ENCODE measurements around the gene FAF1.

FAF1 gene

DNA sequence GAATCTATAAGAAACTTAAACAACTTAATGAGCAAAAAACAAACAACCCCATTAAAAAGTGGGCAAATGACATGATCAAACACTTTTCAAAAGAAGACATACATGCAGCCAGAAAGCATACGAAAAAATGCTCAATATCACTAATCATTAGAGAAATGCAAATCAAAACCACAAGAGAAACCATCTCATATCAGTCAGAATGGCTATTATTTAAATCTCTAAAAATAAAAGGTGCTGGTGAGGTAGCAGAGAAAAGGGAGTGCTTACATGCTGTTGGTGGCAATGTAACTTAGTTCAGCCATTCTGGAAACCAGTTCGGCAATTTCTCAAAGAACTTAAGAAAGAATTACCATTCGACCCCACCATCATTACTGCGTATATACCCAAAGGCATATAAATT lies 147.7 kb downstream of the FAF1 start:
- no peak overlapping the region for H3K4me2 ChIP-seq (ENCODE audit: low read length)
- no peaks in the 10 kb centered on the region for H3K79me2 ChIP-seq (ENCODE audit: control insufficient read depth, insufficient read depth, low read length, poor library complexity)
- no peaks in the 10 kb centered on the region for H3K4me1 ChIP-seq (ENCODE audit: control insufficient read depth in 1 of 2, insufficient read depth in 2 of 2, low read length in 2 of 2)
- DNase-seq, result no peak
- no peak overlapping the region for H4K12ac ChIP-seq (ENCODE audit: low read depth, low read length)
- H3K27ac ChIP-seq (ENCODE audit: low read depth, low read length), result no peak overlapping the region
- H3K4me3 ChIP-seq (ENCODE audit: low read depth, low read length), result no peak overlapping the region
- no peak overlapping the region for H2BK12ac ChIP-seq (ENCODE audit: low read length)
- H3K14ac ChIP-seq (ENCODE audit: low read length), result no peak overlapping the region
- H2AK5ac ChIP-seq (ENCODE audit: low read length), result no peak overlapping the region
- no peak overlapping the region for H2BK5ac ChIP-seq (ENCODE audit: low read depth, low read length, poor library complexity)
- no CpG with 5 or more reads among the region's 4 CpGs for WGBS (ENCODE audit: extremely low coverage, insufficient coverage, insufficient read length)
- no peak overlapping the region for H3K9ac ChIP-seq (ENCODE audit: low read length)
- H3K36me3 ChIP-seq (ENCODE audit: control insufficient read depth in 1 of 2, insufficient read depth in 2 of 2, low read length in 2 of 2), result no peaks in the 10 kb centered on the region
- no peak overlapping the region for H3K23ac ChIP-seq (ENCODE audit: low read length)
- no peak overlapping the region for H2BK120ac ChIP-seq (ENCODE audit: insufficient read depth, low read length, poor library complexity)
- H3K27me3 ChIP-seq (ENCODE audit: insufficient read depth, low read length), result no peaks in the 10 kb centered on the region
- no peak overlapping the region for H2AFZ ChIP-seq (ENCODE audit: insufficient read depth, low read length, poor library complexity)
- no peaks in the 10 kb centered on the region for H3K79me1 ChIP-seq (ENCODE audit: low read length)
- no peak overlapping the region for H4K8ac ChIP-seq (ENCODE audit: low read depth, low read length)
- H4K91ac ChIP-seq (ENCODE audit: low read depth, low read length), result no peak overlapping the region
- H3K9me3 ChIP-seq (ENCODE audit: insufficient read depth, low read depth, low read length), result no peaks in the 10 kb centered on the region
- H3K18ac ChIP-seq (ENCODE audit: low read length), result no peak overlapping the region
- no peak overlapping the region for H3K4ac ChIP-seq (ENCODE audit: low read depth, low read length)

- H3K18ac ChIP-seq (ENCODE audit: low read length), result no peak overlapping the region
- H3K79me1 ChIP-seq (ENCODE audit: low read length), result no peaks in the 10 kb centered on the region
- no peak overlapping the region for H4K12ac ChIP-seq (ENCODE audit: low read depth, low read length)
- H2BK12ac ChIP-seq (ENCODE audit: low read length), result no peak overlapping the region
- H3K27ac ChIP-seq (ENCODE audit: low read depth, low read length), result no peak overlapping the region
- WGBS (ENCODE audit: extremely low coverage, insufficient coverage, insufficient read length), result no CpG with 5 or more reads among the region's 3 CpGs
- H3K9ac ChIP-seq (ENCODE audit: low read length), result no peak overlapping the region
- H3K14ac ChIP-seq (ENCODE audit: low read length), result no peak overlapping the region
- H3K9me3 ChIP-seq (ENCODE audit: insufficient read depth, low read depth, low read length), result no peaks in the 10 kb centered on the region
- H2BK5ac ChIP-seq (ENCODE audit: low read depth, low read length, poor library complexity), result no peak overlapping the region
- no peak overlapping the region for H4K91ac ChIP-seq (ENCODE audit: low read depth, low read length)
- H3K36me3 ChIP-seq (ENCODE audit: control insufficient read depth in 1 of 2, insufficient read depth in 2 of 2, low read length in 2 of 2), result no peaks in the 10 kb centered on the region
- H3K27me3 ChIP-seq (ENCODE audit: insufficient read depth, low read length), result no peaks in the 10 kb centered on the region
- H2BK120ac ChIP-seq (ENCODE audit: insufficient read depth, low read length, poor library complexity), result no peak overlapping the region
- H3K4me1 ChIP-seq (ENCODE audit: control insufficient read depth in 1 of 2, insufficient read depth in 2 of 2, low read length in 2 of 2), result no peaks in the 10 kb centered on the region
- no peak overlapping the region for H4K8ac ChIP-seq (ENCODE audit: low read depth, low read length)
- H3K79me2 ChIP-seq (ENCODE audit: control insufficient read depth, insufficient read depth, low read length, poor library complexity), result no peaks in the 10 kb centered on the region
- DNase-seq, result no peak
- H3K4ac ChIP-seq (ENCODE audit: low read depth, low read length), result no peak overlapping the region
- H2AK5ac ChIP-seq (ENCODE audit: low read length), result no peak overlapping the region
- no peak overlapping the region for H2AFZ ChIP-seq (ENCODE audit: insufficient read depth, low read length, poor library complexity)
- no peak overlapping the region for H3K4me2 ChIP-seq (ENCODE audit: low read length)
- no peak overlapping the region for H3K23ac ChIP-seq (ENCODE audit: low read length)
- H3K4me3 ChIP-seq (ENCODE audit: low read depth, low read length), result no peak overlapping the region
These were observed 151.8 kb downstream of the FAF1 start for GRCh38 chr1:50808296-50808695.

GRCh38 chr1:50796272-50796671 lies 163.8 kb downstream of the FAF1 start:
- no peak overlapping the region for H4K91ac ChIP-seq (ENCODE audit: low read depth, low read length)
- H2BK120ac ChIP-seq (ENCODE audit: insufficient read depth, low read length, poor library complexity), result no peak overlapping the region
- H3K9ac ChIP-seq (ENCODE audit: low read length), result no peak overlapping the region
- H3K36me3 ChIP-seq (ENCODE audit: control insufficient read depth in 1 of 2, insufficient read depth in 2 of 2, low read length in 2 of 2), result no peaks in the 10 kb centered on the region
- no peaks in the 10 kb centered on the region for H3K27me3 ChIP-seq (ENCODE audit: insufficient read depth, low read length)
- H3K4ac ChIP-seq (ENCODE audit: low read depth, low read length), result no peak overlapping the region
- no peak overlapping the region for H2BK5ac ChIP-seq (ENCODE audit: low read depth, low read length, poor library complexity)
- H3K4me3 ChIP-seq (ENCODE audit: low read depth, low read length), result no peak overlapping the region
- H3K14ac ChIP-seq (ENCODE audit: low read length), result no peak overlapping the region
- no peak overlapping the region for H4K12ac ChIP-seq (ENCODE audit: low read depth, low read length)
- no peaks in the 10 kb centered on the region for H3K4me1 ChIP-seq (ENCODE audit: control insufficient read depth in 1 of 2, insufficient read depth in 2 of 2, low read length in 2 of 2)
- H3K79me2 ChIP-seq (ENCODE audit: control insufficient read depth, insufficient read depth, low read length, poor library complexity), result no peaks in the 10 kb centered on the region
- H3K9me3 ChIP-seq (ENCODE audit: insufficient read depth, low read depth, low read length), result no peaks in the 10 kb centered on the region
- no peak for DNase-seq
- no peak overlapping the region for H3K23ac ChIP-seq (ENCODE audit: low read length)
- H3K27ac ChIP-seq (ENCODE audit: low read depth, low read length), result no peak overlapping the region
- no peak overlapping the region for H3K18ac ChIP-seq (ENCODE audit: low read length)
- H2BK12ac ChIP-seq (ENCODE audit: low read length), result no peak overlapping the region
- H3K4me2 ChIP-seq (ENCODE audit: low read length), result no peak overlapping the region
- no peak overlapping the region for H4K8ac ChIP-seq (ENCODE audit: low read depth, low read length)
- H3K79me1 ChIP-seq (ENCODE audit: low read length), result no peaks in the 10 kb centered on the region
- no CpG with 5 or more reads among the region's 2 CpGs for WGBS (ENCODE audit: extremely low coverage, insufficient coverage, insufficient read length)
- H2AK5ac ChIP-seq (ENCODE audit: low read length), result no peak overlapping the region
- H2AFZ ChIP-seq (ENCODE audit: insufficient read depth, low read length, poor library complexity), result no peak overlapping the region

DNA sequence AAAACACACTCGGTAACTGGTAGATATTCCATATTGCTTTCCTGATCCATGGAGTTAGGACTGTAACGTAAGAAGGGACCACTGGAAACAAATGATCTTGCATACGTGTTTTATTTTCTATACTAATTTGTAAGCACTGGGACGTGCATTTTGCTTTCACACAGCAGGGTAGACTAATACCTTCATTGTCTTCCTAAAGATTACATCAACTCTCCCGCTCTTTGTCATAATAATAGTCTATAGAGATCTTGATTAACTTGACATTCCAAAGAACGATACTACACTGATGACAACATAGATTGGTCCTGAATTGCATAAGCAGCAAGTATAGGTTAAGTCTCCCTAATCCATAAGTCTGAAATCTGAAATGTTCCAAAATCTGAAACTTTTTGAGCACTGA lies 166.5 kb downstream of the FAF1 start:
- no peaks in the 10 kb centered on the region for H3K4me1 ChIP-seq (ENCODE audit: control insufficient read depth in 1 of 2, insufficient read depth in 2 of 2, low read length in 2 of 2)
- H3K79me2 ChIP-seq (ENCODE audit: control insufficient read depth, insufficient read depth, low read length, poor library complexity), result no peaks in the 10 kb centered on the region
- no peak overlapping the region for H2BK5ac ChIP-seq (ENCODE audit: low read depth, low read length, poor library complexity)
- H3K27ac ChIP-seq (ENCODE audit: low read depth, low read length), result no peak overlapping the region
- no peak overlapping the region for H4K12ac ChIP-seq (ENCODE audit: low read depth, low read length)
- no peak overlapping the region for H3K4ac ChIP-seq (ENCODE audit: low read depth, low read length)
- no CpG with 5 or more reads among the region's 6 CpGs for WGBS (ENCODE audit: extremely low coverage, insufficient coverage, insufficient read length)
- H4K8ac ChIP-seq (ENCODE audit: low read depth, low read length), result no peak overlapping the region
- no peak overlapping the region for H2BK120ac ChIP-seq (ENCODE audit: insufficient read depth, low read length, poor library complexity)
- H2AFZ ChIP-seq (ENCODE audit: insufficient read depth, low read length, poor library complexity), result no peak overlapping the region
- no peak overlapping the region for H2AK5ac ChIP-seq (ENCODE audit: low read length)
- H4K91ac ChIP-seq (ENCODE audit: low read depth, low read length), result no peak overlapping the region
- no peak overlapping the region for H3K9ac ChIP-seq (ENCODE audit: low read length)
- H3K27me3 ChIP-seq (ENCODE audit: insufficient read depth, low read length), result no peaks in the 10 kb centered on the region
- no peak overlapping the region for H2BK12ac ChIP-seq (ENCODE audit: low read length)
- H3K4me3 ChIP-seq (ENCODE audit: low read depth, low read length), result no peak overlapping the region
- H3K9me3 ChIP-seq (ENCODE audit: insufficient read depth, low read depth, low read length), result no peaks in the 10 kb centered on the region
- H3K23ac ChIP-seq (ENCODE audit: low read length), result no peak overlapping the region
- no peak overlapping the region for H3K14ac ChIP-seq (ENCODE audit: low read length)
- H3K36me3 ChIP-seq (ENCODE audit: control insufficient read depth in 1 of 2, insufficient read depth in 2 of 2, low read length in 2 of 2), result no peaks in the 10 kb centered on the region
- no peaks in the 10 kb centered on the region for H3K79me1 ChIP-seq (ENCODE audit: low read length)
- DNase-seq, result peak in 1 of 2 donors; percentile 32
- H3K4me2 ChIP-seq (ENCODE audit: low read length), result no peak overlapping the region
- no peak overlapping the region for H3K18ac ChIP-seq (ENCODE audit: low read length)
